GM19467 (cell line): Measurements from ENCODE around the gene FBXO8.

Experiments used
- ATAC-seq: cut with Tn5 transposase; IDR thresholded peaks from one replicate; pipeline ENCODE4 v1.9.1; 2021; ENCODE audit warnings: mild to moderate bottlenecking, moderate library complexity; ENCODE audit not compliant: unreplicated experiment

The FBXO8 gene

GRCh38 chr4:174210952-174211490 lies 72.4 kb downstream of the FBXO8 start:
- no peak for ATAC-seq

- ATAC-seq = no peak
Observed at GRCh38 chr4:174210354-174210753, 73.1 kb downstream of the FBXO8 start.

- ATAC-seq = no peak
Observed at GRCh38 chr4:174209341-174209740, 74.1 kb downstream of the FBXO8 start.

- no peak for ATAC-seq
Observed at GRCh38 chr4:174207367-174207766, 76.1 kb downstream of the FBXO8 start.

GRCh38 chr4:174204164-174204831 lies 79.2 kb downstream of the FBXO8 start:
- ATAC-seq = no peak

- no peak for ATAC-seq
Observed at GRCh38 chr4:174201871-174202270, 81.6 kb downstream of the FBXO8 start.

- no peak for ATAC-seq
Observed at GRCh38 chr4:174199735-174200134, 83.7 kb downstream of the FBXO8 start.

- no peak for ATAC-seq
Observed at GRCh38 chr4:174198828-174199227, 84.6 kb downstream of the FBXO8 start.

GRCh38 chr4:174198396-174198795 lies 85.1 kb downstream of the FBXO8 start:
- no peak for ATAC-seq

- no peak for ATAC-seq
Observed at GRCh38 chr4:174193438-174194374, 89.8 kb downstream of the FBXO8 start.

- ATAC-seq = no peak
Observed at GRCh38 chr4:174192943-174193342, 90.5 kb downstream of the FBXO8 start.

- no peak for ATAC-seq
Observed at GRCh38 chr4:174190832-174191500, 92.5 kb downstream of the FBXO8 start.

GRCh38 chr4:174189392-174190015 lies 94.0 kb downstream of the FBXO8 start:
- ATAC-seq = no peak
